ENCODE measurements around the gene TMEM196.

GRCh38 chr7:19783541-19783940 lies 10.1 kb upstream of the TMEM196 start:
- TF ChIP-seq POLR2A (IDR thresholded peaks at IDR 0.05) (no peak), CTCF (IDR thresholded peaks at IDR 0.05) (no peak)

Measured in body of pancreas (tissue), 4 donors.